Testis (tissue), 3 donors: ENCODE measurements around the gene PLCD3. TPM values are rescaled to one million over a fixed set of nuclear protein-coding genes. Genes with fewer than 3 reads are reported as not detected.

Source experiments
- DNase-seq: peaks from one replicate; pipeline ENCODE4 v3.0.0-alpha.2; 2019
- H3K27ac ChIP-seq, 2 donors: fragments of 200-600 bp; sonication (generic); one replicate each; pipeline ENCODE4 v1.5.1; 2019
- H3K27me3 ChIP-seq: fragments of 200-600 bp; sonication (generic); one replicate; pipeline ENCODE4 v1.5.1; 2019
- H3K36me3 ChIP-seq: fragments of 200-600 bp; sonication (generic); one replicate; pipeline ENCODE4 v1.5.1; 2017; ENCODE audit warnings: low read depth; ENCODE audit errors: missing control alignments
- H3K4me1 ChIP-seq: fragments of 200-600 bp; sonication (generic); one replicate; pipeline ENCODE4 v1.5.1; 2019
- H3K4me3 ChIP-seq, 2 donors: fragments of 200-600 bp; sonication (generic); one replicate each; pipeline ENCODE4 v1.5.1; 2017 to 2019
- H3K9me3 ChIP-seq: fragments of 200-600 bp; sonication (generic); one replicate; pipeline ENCODE4 v1.5.1; 2017
- CTCF ChIP-seq, 3 experiments: fragments of 450-650 bp in 2 of 3; fragments of 200-600 bp in 1 of 3; sonication (generic) in 1 of 3; IDR thresholded peaks; one replicate each; pipeline ENCODE4 v1.5.1; 2016 to 2019; ENCODE audit warnings: antibody characterized with exemption in 3 of 3, mild to moderate bottlenecking in 2 of 3, moderate library complexity in 1 of 3
- POLR2A ChIP-seq: fragments of 450-650 bp; IDR thresholded peaks from one replicate; pipeline ENCODE4 v1.6.1; 2017; ENCODE audit warnings: antibody characterized with exemption, mild to moderate bottlenecking, moderate library complexity
- WGBS, 2 donors: methylation state at CpG; one replicate each; pipeline ENCODE4 v1.1.5; 2018; 5-methylcytosine and 5-hydroxymethylcytosine counted together
- intact Hi-C: fragments of 100-400 bp; cut with DNase I; formaldehyde crosslinking; loops from one replicate; pipeline ENCODE4 v1.15.1; 2023; ENCODE audit warnings: low total_unique reads
- polyA plus RNA-seq: library from polyadenylated mRNA; stranded (reverse); fragments of 350-450 nt; fragmentation: Illumina TruSeq; extraction: RNeasy Lipid Tissue Mini Kit (QIAGEN cat#74804); gene quantifications from one replicate; pipeline ENCODE4 v1.2.3, GENCODE V29; 2014; ENCODE audit warnings: low read depth, low replicate concordance; ENCODE audit not compliant: insufficient read depth
- total RNA-seq, 2 donors: library from RNA; depleted of rRNA; stranded (reverse); fragments of >200 nt; gene quantifications; one replicate each; pipeline ENCODE4 v1.2.3, GENCODE V29; 2016

Gene PLCD3
- total and polyA plus RNA-seq, 3 donors from 2014 or later: 62.2 to 106 (median 86.3) TPM

GRCh38 chr17:45144199-45145034 lies 12.1 kb upstream of the PLCD3 start:
- Histone ChIP-seq H3K4me3 (peak overlapping the region; percentile 47 to 55), H3K9me3 (no peaks in the 10 kb centered on the region), H3K4me1 (peaks cover 23% of the 10 kb centered on the region), H3K36me3 (no peaks in the 10 kb centered on the region), H3K27me3 (no peaks in the 10 kb centered on the region), H3K27ac (peak overlapping the region; percentile 93 to 98)
- TF ChIP-seq CTCF (IDR thresholded peaks at IDR 0.05) (no peak), POLR2A (no peak)
- intact Hi-C loops: no loop called here
- DNase-seq: peak; percentile 49
- 5 to 8% methylated on average over 17 to 69 of the region's 71 CpGs for WGBS, 2 donors

- H3K27ac ChIP-seq: peak overlapping the region; percentile 93 to 98
- H3K36me3 ChIP-seq: no peaks in the 10 kb centered on the region
- 0 to 14% methylated on average over 12 to 20 of the region's 21 CpGs for WGBS, 2 donors
- no peaks in the 10 kb centered on the region for H3K27me3 ChIP-seq
- H3K9me3 ChIP-seq: no peaks in the 10 kb centered on the region
- no peak for TF ChIP-seq POLR2A
- TF ChIP-seq CTCF (IDR thresholded peaks at IDR 0.05): no peak
- H3K4me3 ChIP-seq: peak overlapping the region; percentile 47 to 55
- peaks cover 23% of the 10 kb centered on the region for H3K4me1 ChIP-seq
- peak; percentile 90 for DNase-seq
- intact Hi-C loops: no loop called here
Observed at GRCh38 chr17:45143767-45144198, 11.5 kb upstream of the PLCD3 start.

GRCh38 chr17:45143094-45143670 lies 10.9 kb upstream of the PLCD3 start:
- Histone ChIP-seq H3K36me3 (no peaks in the 10 kb centered on the region), H3K4me3 (peak overlapping the region in 1 of 2 donors; percentile 55), H3K9me3 (no peaks in the 10 kb centered on the region), H3K4me1 (peaks cover 23% of the 10 kb centered on the region), H3K27me3 (no peaks in the 10 kb centered on the region), H3K27ac (peak overlapping the region; percentile 93 to 98)
- no peak for DNase-seq
- WGBS, 2 donors: 53 to 64% methylated on average over 10 to 13 of the region's 13 CpGs
- no peak for TF ChIP-seq POLR2A
- TF ChIP-seq CTCF (IDR thresholded peaks at IDR 0.05): no peak
- intact Hi-C loops: no loop called here

- no peak for DNase-seq
- Histone ChIP-seq H3K9me3 (no peaks in the 10 kb centered on the region), H3K27me3 (no peaks in the 10 kb centered on the region), H3K36me3 (no peaks in the 10 kb centered on the region), H3K4me3 (no peak overlapping the region), H3K27ac (no peak overlapping the region), H3K4me1 (peaks cover 15% of the 10 kb centered on the region)
- 86 to 89% methylated on average over 4 of the region's 4 CpGs for WGBS, 2 donors
- no peak for TF ChIP-seq CTCF (IDR thresholded peaks at IDR 0.05)
- TF ChIP-seq POLR2A: no peak
- intact Hi-C loops: no loop called here
Observed at GRCh38 chr17:45139533-45139920, 7.2 kb upstream of the PLCD3 start.
